Memory B cell (primary cell): Measurements from ENCODE around the gene C22orf39.

Experiments
- ATAC-seq: fragments of 150-1000 bp; cut with Tn5 transposase; 2 replicates; pipeline ENCODE4 v1.10.0; 2021; ENCODE audit warnings: low read depth, mild to moderate bottlenecking, moderate library complexity
- DNase-seq, 2 donors: peaks; one replicate each; pipeline ENCODE4 v3.0.0; 2022; ENCODE audit warnings: low spot score in 2 of 2
- H3K27ac Mint-ChIP-seq: one replicate; pipeline ENCODE4 v1.8.0; 2022; ENCODE audit warnings: mild to moderate bottlenecking, moderate library complexity, mixed read lengths
- H3K27me3 Mint-ChIP-seq: one replicate; pipeline ENCODE4 v1.8.0; 2022; ENCODE audit warnings: mixed read lengths
- H3K36me3 Mint-ChIP-seq: one replicate; pipeline ENCODE4 v1.8.0; 2022; ENCODE audit warnings: mild to moderate bottlenecking, mixed read lengths
- H3K4me1 Mint-ChIP-seq: one replicate; pipeline ENCODE4 v1.8.0; 2022; ENCODE audit warnings: mixed read lengths
- H3K4me3 Mint-ChIP-seq: one replicate; pipeline ENCODE4 v1.8.0; 2022; ENCODE audit warnings: mild to moderate bottlenecking, moderate library complexity, mixed read lengths
- H3K9me3 Mint-ChIP-seq: one replicate; pipeline ENCODE4 v1.8.0; 2022; ENCODE audit warnings: mixed read lengths

Gene C22orf39

DNA sequence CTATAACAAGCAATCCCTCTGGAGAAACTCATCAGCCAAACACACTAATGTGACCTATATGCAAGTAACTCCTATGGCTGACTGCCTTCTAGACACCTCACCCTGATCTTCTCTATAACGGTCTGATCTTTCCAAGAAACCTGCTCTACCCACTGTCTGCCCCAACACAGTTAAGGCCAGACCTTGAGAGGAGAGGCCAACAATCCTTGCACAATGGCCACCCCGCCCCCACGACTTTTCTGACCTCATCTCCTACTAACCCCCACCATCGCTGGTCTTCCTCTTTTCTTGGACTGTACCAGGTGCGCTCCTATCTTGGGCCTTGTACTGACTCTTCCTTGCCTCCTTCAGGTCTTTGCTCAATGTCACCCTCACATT lies 28.4 kb downstream of the C22orf39 start:
- H3K9me3 Mint-ChIP-seq, result no peaks in the 10 kb centered on the region
- peaks cover 8% of the 10 kb centered on the region for H3K36me3 Mint-ChIP-seq
- no peak overlapping the region for H3K4me3 Mint-ChIP-seq
- peak; percentile 82 for ATAC-seq
- H3K27ac Mint-ChIP-seq, result peak overlapping the region; percentile 56
- H3K4me1 Mint-ChIP-seq, result peaks cover 37% of the 10 kb centered on the region
- no peaks in the 10 kb centered on the region for H3K27me3 Mint-ChIP-seq
- DNase-seq, result no peak

DNA sequence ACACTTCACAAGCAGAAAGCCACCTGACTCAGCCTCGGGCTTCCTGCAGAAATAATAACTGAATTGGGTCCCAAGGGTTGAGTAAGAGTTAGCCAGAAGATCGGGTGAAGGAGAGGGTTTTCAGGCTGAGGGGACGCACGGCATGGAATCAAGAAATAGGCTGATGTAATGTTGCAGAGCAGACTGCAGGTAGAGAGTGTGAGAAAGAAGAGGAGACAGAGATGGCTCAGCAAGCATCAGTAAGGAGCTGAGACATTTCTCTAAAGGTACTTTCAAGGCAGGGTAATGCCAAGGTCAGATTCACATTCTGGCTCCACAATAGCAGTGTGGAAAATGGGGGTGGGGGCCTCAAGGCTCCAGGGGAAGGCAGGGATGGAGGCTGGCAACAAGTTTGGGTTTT lies 34.6 kb downstream of the C22orf39 start:
- Mint-ChIP-seq H3K27ac (no peak overlapping the region), H3K36me3 (peaks cover 8% of the 10 kb centered on the region), H3K4me3 (no peak overlapping the region), H3K4me1 (peaks cover 22% of the 10 kb centered on the region), H3K27me3 (no peaks in the 10 kb centered on the region), H3K9me3 (no peaks in the 10 kb centered on the region)
- DNase-seq (no peak), ATAC-seq (no peak)

DNA sequence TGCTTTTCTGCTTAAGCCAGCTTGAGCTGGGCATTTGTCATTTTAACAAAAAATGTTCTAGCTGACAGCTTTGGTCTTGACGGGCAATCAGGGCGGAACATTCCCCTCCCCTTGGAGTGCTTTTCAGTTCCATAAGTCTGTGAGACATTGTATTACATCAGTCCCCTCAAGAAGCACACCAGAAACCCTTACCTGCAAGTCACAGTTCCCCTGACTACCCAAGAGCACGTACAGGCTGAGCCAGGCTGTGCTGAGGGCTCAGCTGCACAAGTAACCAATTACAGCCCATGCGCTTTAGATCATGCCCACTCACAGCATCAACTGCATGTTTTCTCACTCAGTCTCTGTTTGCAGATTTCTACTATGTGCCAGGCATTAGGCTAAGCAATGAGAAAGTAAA lies 35.0 kb downstream of the C22orf39 start:
- Mint-ChIP-seq H3K4me1 (peaks cover 21% of the 10 kb centered on the region), H3K27ac (no peak overlapping the region), H3K9me3 (no peaks in the 10 kb centered on the region)

DNA sequence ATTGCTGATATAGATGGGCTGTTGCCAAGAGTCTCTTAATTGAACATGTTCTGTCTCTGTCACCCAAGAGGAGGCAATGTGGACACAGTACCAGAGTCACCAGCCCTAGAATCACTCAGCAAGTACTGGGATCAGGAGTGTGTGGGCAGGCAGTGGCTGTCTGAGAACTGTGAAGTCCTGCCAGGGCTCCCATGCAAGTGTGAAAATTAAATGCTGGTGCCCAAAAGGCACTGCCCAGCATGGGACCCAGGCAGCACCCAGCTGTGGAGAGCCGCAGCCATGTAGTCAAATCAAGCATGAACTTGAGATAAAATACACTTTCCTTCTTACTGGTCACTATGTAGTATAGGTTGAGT lies 35.8 kb downstream of the C22orf39 start:
- Mint-ChIP-seq H3K36me3 (peaks cover 11% of the 10 kb centered on the region), H3K27ac (no peak overlapping the region)
- no peak for DNase-seq

More for the DNA sequence above, 35.0 kb downstream of the C22orf39 start:
- Mint-ChIP-seq H3K27me3 (no peaks in the 10 kb centered on the region), H3K4me3 (no peak overlapping the region), H3K36me3 (peaks cover 8% of the 10 kb centered on the region)
- no peak for DNase-seq
- ATAC-seq, result no peak

DNA sequence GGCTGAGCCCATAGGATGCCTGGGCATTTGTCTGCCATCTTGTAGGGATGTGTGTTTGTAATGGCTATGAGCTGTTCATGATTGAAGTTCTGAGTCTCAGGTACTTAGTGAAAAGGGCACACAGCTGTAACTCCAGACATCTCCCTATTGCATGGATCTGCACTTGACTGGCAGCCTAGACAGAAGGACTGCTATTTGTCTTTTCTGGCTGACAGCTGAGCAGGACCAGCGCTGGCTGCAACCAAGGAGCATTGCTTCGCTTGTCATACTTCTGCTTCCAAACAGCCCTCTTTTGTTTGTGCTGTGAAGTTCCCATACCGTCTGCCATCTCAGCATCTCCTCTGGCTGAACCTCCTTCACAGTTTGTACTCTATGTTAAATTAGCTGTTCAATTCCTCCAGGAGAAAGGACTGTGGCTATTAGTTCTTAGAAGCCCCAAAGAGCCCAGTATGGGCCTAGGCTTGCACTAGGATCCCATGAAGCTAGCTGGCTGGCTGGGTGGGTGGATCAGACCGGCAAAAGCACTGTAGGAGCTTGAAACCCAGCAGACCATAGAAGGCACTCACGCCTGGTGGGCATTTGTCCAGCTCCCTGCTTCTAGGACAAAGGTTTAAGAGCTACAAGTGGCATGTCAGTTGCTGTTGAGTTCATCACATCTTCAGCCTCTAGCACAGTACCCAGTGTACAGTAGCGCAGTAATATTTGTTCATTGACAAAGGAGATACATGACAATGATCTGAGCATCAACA lies 36.4 kb downstream of the C22orf39 start:
- Mint-ChIP-seq H3K4me3 (no peak overlapping the region), H3K27ac (no peak overlapping the region), H3K4me1 (peaks cover 19% of the 10 kb centered on the region), H3K27me3 (no peaks in the 10 kb centered on the region), H3K36me3 (peaks cover 11% of the 10 kb centered on the region), H3K9me3 (no peaks in the 10 kb centered on the region)
- DNase-seq (no peak), ATAC-seq (no peak)

More for the DNA sequence above, 35.8 kb downstream of the C22orf39 start:
- no peaks in the 10 kb centered on the region for H3K9me3 Mint-ChIP-seq
- H3K27me3 Mint-ChIP-seq, result no peaks in the 10 kb centered on the region
- peaks cover 21% of the 10 kb centered on the region for H3K4me1 Mint-ChIP-seq
- no peak overlapping the region for H3K4me3 Mint-ChIP-seq
- ATAC-seq, result no peak

DNA sequence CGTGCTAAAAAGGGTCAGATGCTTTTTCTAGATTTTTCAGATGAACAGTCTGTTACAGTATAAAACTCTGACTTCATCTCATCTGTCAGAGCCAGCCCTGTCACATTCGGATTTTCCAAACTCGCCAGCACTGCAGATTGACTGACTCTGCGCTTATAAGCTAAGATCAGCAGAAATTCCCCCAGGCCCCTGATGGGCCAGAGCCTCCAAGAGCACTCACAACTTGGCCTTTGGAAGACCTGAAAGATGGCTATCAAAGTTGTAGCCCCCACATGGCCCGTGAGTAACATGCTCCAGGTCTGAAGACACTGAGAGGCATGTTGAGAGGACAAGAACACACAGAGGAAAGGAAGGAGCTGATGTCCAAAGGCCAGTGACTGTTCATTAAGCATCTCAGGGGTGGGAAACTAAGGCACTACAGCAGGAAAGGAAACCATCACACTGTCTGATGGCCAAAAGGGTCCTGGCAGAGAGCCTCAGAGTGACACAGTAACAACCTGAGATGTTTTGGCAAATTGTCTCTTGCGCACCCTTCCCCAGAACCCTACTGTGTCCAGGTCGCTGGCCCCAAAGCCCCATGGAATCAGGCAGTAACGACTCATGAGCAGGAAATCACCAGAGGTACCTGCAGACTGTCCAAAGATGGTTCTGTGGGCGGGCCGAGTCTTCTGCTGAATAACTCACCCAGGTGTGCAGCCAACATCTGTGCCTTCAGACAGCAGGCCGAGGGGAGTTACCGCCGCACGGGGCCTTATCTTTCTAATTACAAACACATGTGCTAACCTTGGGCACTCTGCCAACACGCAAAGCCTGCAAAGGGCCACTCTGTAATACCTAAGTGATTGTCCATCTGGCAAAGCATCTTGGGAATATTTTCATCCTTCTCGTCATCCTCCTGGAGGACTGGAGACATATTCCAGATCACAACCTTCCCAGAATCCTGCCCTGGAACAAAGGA lies 39.6 kb downstream of the C22orf39 start:
- peaks cover 20% of the 10 kb centered on the region for H3K4me1 Mint-ChIP-seq
- H3K27me3 Mint-ChIP-seq, result no peaks in the 10 kb centered on the region
- DNase-seq, result no peak
- peaks cover 16% of the 10 kb centered on the region for H3K36me3 Mint-ChIP-seq
- no peak overlapping the region for H3K4me3 Mint-ChIP-seq
- no peaks in the 10 kb centered on the region for H3K9me3 Mint-ChIP-seq
- no peak for ATAC-seq
- H3K27ac Mint-ChIP-seq, result no peak overlapping the region

DNA sequence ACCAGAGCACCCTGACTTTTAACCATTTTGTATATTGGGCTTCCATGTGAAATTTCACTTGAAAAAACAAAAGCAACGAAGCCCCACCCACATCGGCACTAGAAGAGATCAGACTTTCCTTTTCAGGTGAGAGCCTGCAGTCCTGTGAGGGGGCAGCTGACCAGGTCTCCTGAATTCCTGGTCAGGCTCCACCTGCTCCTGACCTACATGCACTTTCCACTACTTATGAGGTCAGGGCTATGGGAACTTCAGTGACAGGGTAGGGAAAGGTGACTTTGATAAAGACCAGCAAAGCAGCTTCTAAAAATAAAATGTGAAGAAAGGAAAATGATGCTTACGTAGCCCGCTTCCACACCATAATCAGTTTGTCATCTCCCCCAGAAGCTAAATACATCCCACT lies 40.7 kb downstream of the C22orf39 start:
- Mint-ChIP-seq H3K9me3 (no peaks in the 10 kb centered on the region), H3K4me1 (peaks cover 13% of the 10 kb centered on the region), H3K27ac (no peak overlapping the region), H3K27me3 (no peaks in the 10 kb centered on the region), H3K4me3 (no peak overlapping the region), H3K36me3 (peaks cover 19% of the 10 kb centered on the region)
- DNase-seq (no peak), ATAC-seq (no peak)

DNA sequence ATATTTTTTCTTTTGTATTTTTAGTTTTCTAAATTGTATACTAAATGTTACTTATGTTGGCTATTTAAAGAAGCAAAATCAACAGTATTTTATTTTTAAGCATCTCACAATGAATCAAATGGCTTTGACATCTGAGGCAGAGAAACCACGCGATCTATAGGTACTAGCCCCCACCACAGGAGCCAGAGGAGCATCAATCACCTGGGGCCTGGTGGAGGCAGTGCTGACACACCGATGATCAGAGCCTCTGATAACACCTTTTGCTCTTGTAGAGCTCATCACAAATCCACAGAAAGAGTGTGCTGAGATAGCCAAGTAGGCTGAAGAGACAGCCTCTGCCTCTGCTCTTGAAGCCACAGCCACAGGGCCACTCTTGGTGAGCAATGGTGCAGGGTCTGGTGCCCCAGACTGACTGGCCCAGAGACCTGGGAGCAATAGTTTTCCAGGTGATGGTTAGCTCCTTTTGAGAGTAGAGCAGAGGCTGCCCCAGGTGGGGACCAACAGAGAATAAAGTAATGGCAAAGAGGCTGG lies 41.2 kb downstream of the C22orf39 start:
- no peaks in the 10 kb centered on the region for H3K27me3 Mint-ChIP-seq
- no peak overlapping the region for H3K27ac Mint-ChIP-seq
- peaks cover 21% of the 10 kb centered on the region for H3K36me3 Mint-ChIP-seq
- DNase-seq (no peak), ATAC-seq (no peak)
- no peak overlapping the region for H3K4me3 Mint-ChIP-seq
- no peaks in the 10 kb centered on the region for H3K9me3 Mint-ChIP-seq
- H3K4me1 Mint-ChIP-seq, result peaks cover 11% of the 10 kb centered on the region

DNA sequence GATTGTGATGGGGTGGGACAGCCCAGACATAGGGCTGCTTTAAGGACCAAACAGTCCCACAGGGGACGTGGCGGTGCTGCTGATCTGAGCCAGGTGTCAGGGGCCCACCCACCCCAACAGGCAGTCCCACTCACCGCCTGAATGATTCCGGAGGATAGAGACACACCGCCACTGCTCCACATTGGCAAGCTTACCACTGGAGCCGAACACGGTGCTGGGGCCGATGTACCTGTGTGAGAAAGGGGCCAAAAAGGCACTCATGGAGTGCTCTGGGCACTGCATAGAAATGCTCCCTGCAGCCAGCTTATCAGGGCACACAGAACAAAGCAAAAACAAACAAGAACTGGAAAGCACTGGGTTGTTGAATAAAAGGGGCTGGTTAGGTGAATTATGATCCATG lies 41.9 kb downstream of the C22orf39 start:
- Mint-ChIP-seq H3K36me3 (peaks cover 28% of the 10 kb centered on the region), H3K27ac (no peak overlapping the region), H3K9me3 (no peaks in the 10 kb centered on the region), H3K27me3 (no peaks in the 10 kb centered on the region), H3K4me3 (no peak overlapping the region), H3K4me1 (peaks cover 11% of the 10 kb centered on the region)
- ATAC-seq (no peak), DNase-seq (no peak)

DNA sequence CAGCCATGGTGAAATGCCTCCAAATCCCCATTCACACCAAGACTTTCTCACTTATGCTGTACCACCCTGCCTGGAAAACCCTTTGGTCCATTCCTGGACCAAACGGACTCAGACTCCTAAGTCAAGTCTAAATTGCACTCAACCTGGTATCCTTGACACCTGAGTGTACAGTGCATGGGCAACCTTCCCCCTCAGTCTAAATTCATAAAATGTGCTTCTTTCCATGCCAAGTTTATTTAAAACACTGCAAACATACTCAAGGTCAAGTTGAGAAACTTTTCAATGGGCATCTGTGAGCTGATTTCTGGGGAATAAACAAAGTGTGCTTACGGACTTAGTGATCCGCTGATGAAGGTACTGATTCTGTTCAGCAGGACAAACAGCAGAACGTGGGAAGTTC lies 42.4 kb downstream of the C22orf39 start:
- Mint-ChIP-seq H3K36me3 (peaks cover 31% of the 10 kb centered on the region), H3K4me3 (no peak overlapping the region), H3K27ac (no peak overlapping the region), H3K9me3 (no peaks in the 10 kb centered on the region), H3K4me1 (peaks cover 11% of the 10 kb centered on the region), H3K27me3 (no peaks in the 10 kb centered on the region)
- ATAC-seq (no peak), DNase-seq (no peak)

DNA sequence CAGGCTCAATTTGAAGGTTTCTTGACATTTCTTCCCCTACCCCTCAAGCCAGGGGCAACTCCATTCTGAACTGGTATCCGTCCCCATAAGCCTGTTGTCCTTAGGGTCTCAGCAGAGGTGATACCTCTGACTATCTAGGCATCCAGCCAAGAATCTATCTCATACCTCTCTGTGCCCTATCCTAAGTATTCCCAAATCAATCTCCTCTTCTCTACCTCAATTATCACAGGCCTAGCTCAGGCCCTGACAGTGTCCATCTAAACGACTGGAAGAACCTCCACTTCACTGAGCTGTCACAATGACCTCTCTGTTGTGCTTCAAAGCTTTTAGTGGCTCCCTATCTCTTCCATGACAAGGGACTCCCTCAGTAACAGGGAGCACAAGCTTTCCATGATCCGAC lies 42.8 kb downstream of the C22orf39 start:
- Mint-ChIP-seq H3K27me3 (no peaks in the 10 kb centered on the region), H3K9me3 (no peaks in the 10 kb centered on the region), H3K4me1 (peaks cover 11% of the 10 kb centered on the region), H3K36me3 (peaks cover 33% of the 10 kb centered on the region), H3K27ac (no peak overlapping the region), H3K4me3 (no peak overlapping the region)
- DNase-seq, result no peak
- no peak for ATAC-seq

DNA sequence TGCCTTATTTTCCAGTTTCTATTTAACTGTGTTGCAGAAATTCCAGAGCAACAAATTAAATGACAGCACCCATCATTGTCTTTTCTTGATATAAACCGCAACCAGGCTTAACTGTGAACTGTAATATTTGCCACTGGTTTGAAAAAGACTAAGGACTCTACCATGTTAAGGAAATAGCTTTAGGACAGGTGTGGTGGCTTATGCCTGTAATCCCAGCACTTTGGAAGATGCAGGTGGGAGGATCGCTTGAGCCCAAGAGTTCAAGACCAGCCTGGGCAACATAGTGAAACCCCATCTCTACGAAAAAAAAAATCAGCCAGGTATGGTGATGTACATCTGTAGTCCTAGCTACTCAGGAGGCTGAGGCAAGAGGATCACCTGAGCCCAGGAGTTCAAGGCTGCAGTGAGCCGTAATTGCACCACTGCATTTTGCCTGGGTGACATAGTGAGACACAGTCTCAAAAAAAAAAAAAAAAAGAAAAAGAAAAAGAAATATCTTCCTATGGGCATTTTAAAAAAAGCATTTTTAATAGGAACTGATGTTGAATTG lies 44.8 kb downstream of the C22orf39 start:
- H3K4me3 Mint-ChIP-seq, result no peak overlapping the region
- H3K36me3 Mint-ChIP-seq, result peaks cover 38% of the 10 kb centered on the region
- H3K9me3 Mint-ChIP-seq, result no peaks in the 10 kb centered on the region
- DNase-seq, result no peak
- no peak for ATAC-seq
- H3K27me3 Mint-ChIP-seq, result no peaks in the 10 kb centered on the region
- H3K4me1 Mint-ChIP-seq, result peaks cover 11% of the 10 kb centered on the region
- H3K27ac Mint-ChIP-seq, result no peak overlapping the region

DNA sequence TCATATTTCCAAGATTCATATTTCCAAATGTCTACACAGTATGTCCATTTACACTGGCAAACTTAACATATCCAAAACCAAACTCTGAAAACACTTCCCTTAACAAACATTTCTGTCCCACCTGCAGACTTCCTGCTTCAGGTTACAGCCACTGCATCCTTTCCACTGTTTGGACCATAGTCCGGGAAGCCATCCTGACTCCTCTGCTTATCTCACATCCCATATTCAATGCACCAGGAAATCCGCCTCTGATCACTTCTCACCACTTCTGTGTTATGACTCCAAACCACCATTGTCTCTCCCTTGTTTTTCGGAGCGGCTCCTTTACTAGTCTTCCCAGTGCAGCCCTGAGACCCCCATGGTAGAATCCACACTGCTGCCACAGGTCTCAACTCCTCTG lies 46.0 kb downstream of the C22orf39 start:
- Mint-ChIP-seq H3K9me3 (no peaks in the 10 kb centered on the region), H3K4me1 (peaks cover 11% of the 10 kb centered on the region), H3K36me3 (peaks cover 40% of the 10 kb centered on the region), H3K4me3 (no peak overlapping the region), H3K27me3 (no peaks in the 10 kb centered on the region), H3K27ac (peak overlapping the region; percentile 26)
- DNase-seq (no peak), ATAC-seq (no peak)

DNA sequence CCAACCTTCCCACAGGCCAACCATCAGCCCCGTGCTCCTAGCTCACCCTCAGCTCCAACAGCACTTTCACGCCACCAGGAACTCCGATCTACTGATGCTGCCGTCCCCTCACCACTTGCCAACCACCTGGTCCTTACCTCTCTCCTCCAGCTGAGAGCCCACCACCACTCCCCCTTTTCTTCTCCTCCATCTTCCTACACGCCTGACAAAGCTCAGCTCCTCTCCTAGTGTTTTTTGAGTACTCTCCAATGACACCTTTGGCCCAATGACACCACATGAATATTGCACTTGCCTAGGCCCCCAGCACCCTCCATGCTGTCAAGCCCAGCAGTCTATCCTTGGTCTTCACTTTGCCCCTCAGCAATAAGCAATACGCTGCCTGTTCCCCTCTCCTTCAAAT lies 46.6 kb downstream of the C22orf39 start:
- no peaks in the 10 kb centered on the region for H3K9me3 Mint-ChIP-seq
- H3K4me3 Mint-ChIP-seq, result no peak overlapping the region
- peaks cover 39% of the 10 kb centered on the region for H3K36me3 Mint-ChIP-seq
- H3K27ac Mint-ChIP-seq, result peak overlapping the region; percentile 26
- H3K4me1 Mint-ChIP-seq, result peaks cover 11% of the 10 kb centered on the region
- DNase-seq (no peak), ATAC-seq (no peak)
- H3K27me3 Mint-ChIP-seq, result no peaks in the 10 kb centered on the region
